ENCODE results near the gene ST6GALNAC6.

ST6GALNAC6 gene

GRCh38 chr9:127934248-127934647 lies 34.8 kb upstream of the ST6GALNAC6 start:
- DNase-seq (ENCODE audit: low read depth): no peak

GRCh38 chr9:127931092-127931881 lies 31.9 kb upstream of the ST6GALNAC6 start:
- no peak for DNase-seq (ENCODE audit: low read depth)

- no peak for DNase-seq (ENCODE audit: low read depth)
Measured at GRCh38 chr9:127930231-127931091, 31.1 kb upstream of the ST6GALNAC6 start, which contains the start of gene PIP5KL1. Gene PIP5KL1 (minus strand): TSS chr9:127930777. CDS start chr9:127930752, 25 bp downstream.

- DNase-seq (ENCODE audit: low read depth): no peak
Measured at GRCh38 chr9:127929625-127929979, 30.2 kb upstream of the ST6GALNAC6 start.

- no peak for DNase-seq (ENCODE audit: low read depth)
Measured at GRCh38 chr9:127928676-127929624, 29.5 kb upstream of the ST6GALNAC6 start.

- DNase-seq (ENCODE audit: low read depth): no peak
Measured at GRCh38 chr9:127927988-127928675, 28.7 kb upstream of the ST6GALNAC6 start.

GRCh38 chr9:127927201-127927987 lies 28.0 kb upstream of the ST6GALNAC6 start:
- no peak for DNase-seq (ENCODE audit: low read depth)

- no peak for DNase-seq (ENCODE audit: low read depth)
Measured at GRCh38 chr9:127926906-127927200, 27.4 kb upstream of the ST6GALNAC6 start.

GRCh38 chr9:127925959-127926905 lies 26.8 kb upstream of the ST6GALNAC6 start:
- DNase-seq (ENCODE audit: low read depth): no peak

GRCh38 chr9:127924736-127925444 lies 25.5 kb upstream of the ST6GALNAC6 start:
- DNase-seq (ENCODE audit: low read depth): no peak

- no peak for DNase-seq (ENCODE audit: low read depth)
Measured at GRCh38 chr9:127923771-127924170, 24.4 kb upstream of the ST6GALNAC6 start.

GRCh38 chr9:127923046-127923445 lies 23.6 kb upstream of the ST6GALNAC6 start:
- no peak for DNase-seq (ENCODE audit: low read depth)

GRCh38 chr9:127921557-127922120 lies 22.2 kb upstream of the ST6GALNAC6 start:
- DNase-seq (ENCODE audit: low read depth): peak; percentile 77

- no peak for DNase-seq (ENCODE audit: low read depth)
Measured at GRCh38 chr9:127920794-127921193, 21.4 kb upstream of the ST6GALNAC6 start.

- no peak for DNase-seq (ENCODE audit: low read depth)
Measured at GRCh38 chr9:127919253-127919815, 19.9 kb upstream of the ST6GALNAC6 start.

- no peak for DNase-seq (ENCODE audit: low read depth)
Measured at GRCh38 chr9:127918183-127919107, 19.0 kb upstream of the ST6GALNAC6 start.

GRCh38 chr9:127917603-127918002 lies 18.2 kb upstream of the ST6GALNAC6 start:
- DNase-seq (ENCODE audit: low read depth): no peak

Measured in stimulated activated CD8-positive, alpha-beta memory T cell treated with anti-CD3 and anti-CD28 coated beads, Interleukin-15, amount 100 ng/mL, for 24 hours (primary cell).